ENCODE measurements around the gene AP3M1.

DNA sequence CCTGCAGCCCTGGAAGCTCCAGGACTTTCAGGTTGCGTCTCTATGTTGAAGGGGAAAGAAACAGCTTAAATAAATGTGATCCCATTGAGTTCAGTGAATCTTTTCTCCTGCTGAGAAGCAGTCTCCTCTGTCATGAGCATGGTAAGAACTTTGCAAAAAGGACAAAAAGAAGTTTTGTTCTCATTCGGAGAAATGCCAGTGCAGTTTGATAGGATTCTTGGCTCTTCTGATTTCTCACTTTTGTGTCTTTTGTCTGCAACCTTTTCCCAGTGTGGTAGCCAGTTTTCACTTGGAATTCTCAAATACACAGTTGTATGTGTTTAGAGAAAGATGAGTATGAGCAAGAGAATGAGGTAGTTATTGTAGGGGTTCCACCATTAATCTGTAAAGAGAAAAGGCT lies 64.3 kb downstream of the AP3M1 start:
- TF ChIP-seq, protein P1, sequence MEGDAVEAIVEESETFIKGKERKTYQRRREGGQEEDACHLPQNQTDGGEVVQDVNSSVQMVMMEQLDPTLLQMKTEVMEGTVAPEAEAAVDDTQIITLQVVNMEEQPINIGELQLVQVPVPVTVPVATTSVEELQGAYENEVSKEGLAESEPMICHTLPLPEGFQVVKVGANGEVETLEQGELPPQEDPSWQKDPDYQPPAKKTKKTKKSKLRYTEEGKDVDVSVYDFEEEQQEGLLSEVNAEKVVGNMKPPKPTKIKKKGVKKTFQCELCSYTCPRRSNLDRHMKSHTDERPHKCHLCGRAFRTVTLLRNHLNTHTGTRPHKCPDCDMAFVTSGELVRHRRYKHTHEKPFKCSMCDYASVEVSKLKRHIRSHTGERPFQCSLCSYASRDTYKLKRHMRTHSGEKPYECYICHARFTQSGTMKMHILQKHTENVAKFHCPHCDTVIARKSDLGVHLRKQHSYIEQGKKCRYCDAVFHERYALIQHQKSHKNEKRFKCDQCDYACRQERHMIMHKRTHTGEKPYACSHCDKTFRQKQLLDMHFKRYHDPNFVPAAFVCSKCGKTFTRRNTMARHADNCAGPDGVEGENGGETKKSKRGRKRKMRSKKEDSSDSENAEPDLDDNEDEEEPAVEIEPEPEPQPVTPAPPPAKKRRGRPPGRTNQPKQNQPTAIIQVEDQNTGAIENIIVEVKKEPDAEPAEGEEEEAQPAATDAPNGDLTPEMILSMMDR (conservative IDR thresholded peaks at IDR 0.05; ENCODE audit: low read length), result no peak
- no peak for TF ChIP-seq EZH2phosphoT487 (IDR thresholded peaks at IDR 0.05; ENCODE audit: borderline replicate concordance)

All from Loucy (cell line).